AG04449 (cell line): ENCODE data around the gene CFAP97D1.

Source experiments
- CTCF ChIA-PET: fragments of 350-600 bp; formaldehyde crosslinking; extraction: SDS; loops from one replicate; lab custom pipeline; 2021; ENCODE audit warnings: antibody characterized with exemption; lab: Yijun Ruan, JAX
- POLR2A ChIA-PET: fragments of 400-600, 350-600 bp; formaldehyde crosslinking; extraction: SDS; loops from one replicate; lab custom pipeline; 2020; ENCODE audit warnings: antibody characterized with exemption, inconsistent platforms; lab: Yijun Ruan, JAX
- DNase-seq: peaks from one replicate; pipeline ENCODE4 v3.0.0-alpha.2; 2010; ENCODE audit warnings: low read depth, low spot score
- H3K4me3 ChIP-seq: 2 replicates; pipeline ENCODE4 v1.5.1; 2011; ENCODE audit warnings: low read depth, mild to moderate bottlenecking, control low read depth, low read length
- CTCF ChIP-seq: IDR thresholded peaks from one replicate; pipeline ENCODE4 v1.5.1; 2011; ENCODE audit warnings: mild to moderate bottlenecking, moderate library complexity, low read length, control low read depth, inconsistent platforms; ENCODE audit not compliant: insufficient read depth; ENCODE audit errors: missing control alignments

The CFAP97D1 gene

GRCh38 chr17:43780135-43780534 is at the start of gene CFAP97D1:
TSS of gene CFAP97D1 (plus strand) at chr17:43780435. CDS start at chr17:43780463, 28 bp downstream.
- DNase-seq: no peak
- ChIA-PET CTCF (interaction anchor here (1.1 to 1.6 kb wide), 2 partner anchors 14 to 20 kb away, joined by 4 to 8 read pairs; no protein-coding TSS in a partner anchor), POLR2A (no interaction called here)
- peak within 1 kb of the TSS; percentile 66 for H3K4me3 ChIP-seq
- TF ChIP-seq CTCF: no peak

- ChIA-PET CTCF (interaction anchor here (1.2 to 26.6 kb wide), 4 partner anchors 21 to 38 kb away, joined by 5 to 342 read pairs (median 14); partner anchors contain the start of gene SOST), POLR2A (no interaction called here)
- no peak for DNase-seq
- no peak for TF ChIP-seq CTCF
- H3K4me3 ChIP-seq: no peak overlapping the region
These were observed 47.3 kb upstream of the CFAP97D1 start for GRCh38 chr17:43732958-43733357.

GRCh38 chr17:43733956-43734355 is 46.3 kb upstream of the CFAP97D1 start:
- POLR2A ChIA-PET: interaction anchor here (0.6 kb wide), 1 partner anchor 12 kb away, joined by 3 read pairs; no protein-coding TSS in a partner anchor
- DNase-seq: no peak
- no peak for TF ChIP-seq CTCF
- CTCF ChIA-PET: interaction anchor here (0.8 to 26.6 kb wide), 5 partner anchors 22 to 157 kb away, joined by 3 to 342 read pairs (median 16); partner anchors contain the start of gene SOST
- no peak overlapping the region for H3K4me3 ChIP-seq

- POLR2A ChIA-PET: no interaction called here
- CTCF ChIA-PET: interaction anchor here (1.4 to 26.6 kb wide), 3 partner anchors 26 to 40 kb away, joined by 16 to 342 read pairs (median 21); partner anchors contain the start of gene SOST
- no peak overlapping the region for H3K4me3 ChIP-seq
- TF ChIP-seq CTCF: no peak
- DNase-seq: no peak
These were observed 45.9 kb upstream of the CFAP97D1 start for GRCh38 chr17:43734376-43734775.

GRCh38 chr17:43736389-43736788 is 43.8 kb upstream of the CFAP97D1 start:
- ChIA-PET POLR2A (no interaction called here), CTCF (interaction anchor here (1.0 to 26.6 kb wide), 3 partner anchors 24 to 160 kb away, joined by 3 to 342 read pairs (median 47); partner anchors contain the start of gene SOST)
- H3K4me3 ChIP-seq: no peak overlapping the region
- DNase-seq: no peak
- TF ChIP-seq CTCF: no peak

- CTCF ChIA-PET: interaction anchor here (1.3 to 26.6 kb wide), 3 partner anchors 23 to 44 kb away, joined by 5 to 342 read pairs (median 47); partner anchors contain the start of gene SOST
These were observed 42.5 kb upstream of the CFAP97D1 start for GRCh38 chr17:43737722-43738121.

More at GRCh38 chr17:43737722-43738121, 42.5 kb upstream of the CFAP97D1 start:
- POLR2A ChIA-PET: no interaction called here
- H3K4me3 ChIP-seq: no peak overlapping the region
- no peak for TF ChIP-seq CTCF
- no peak for DNase-seq
